Keratinocyte (primary cell): Measurements from ENCODE around the gene VWC2L. TPM values are rescaled to one million over a fixed set of nuclear protein-coding genes. Genes with fewer than 3 reads are reported as not detected.

ENCODE experiments used
- DNase-seq: peaks from one replicate; pipeline ENCODE4 v3.0.0-alpha.2; 2011; ENCODE audit warnings: low read depth, missing footprints, low spot score
- FAIRE-seq: peaks from 2 replicates; lab custom pipeline; 2011; peaks lifted over from hg19 to GRCh38; lab: Jason Lieb, UNC
- H2AFZ ChIP-seq: 2 replicates; pipeline ENCODE4 v1.6.0; 2012; ENCODE audit warnings: low read length, control low read depth, inconsistent platforms; ENCODE audit not compliant: control insufficient read depth
- H3K27ac ChIP-seq: 2 replicates; pipeline ENCODE4 v1.5.1; 2011; ENCODE audit warnings: low read length; ENCODE audit not compliant: control insufficient read depth, insufficient read depth
- H3K27me3 ChIP-seq: 3 replicates; pipeline ENCODE4 v1.6.0; 2011; ENCODE audit warnings: low read length; ENCODE audit not compliant: control insufficient read depth, insufficient read depth; ENCODE audit errors: extremely low read depth
- H3K36me3 ChIP-seq, 2 experiments: 2 replicates in 1 of 2; 3 replicates in 1 of 2; pipeline ENCODE4 v1.5.1; 2011; ENCODE audit warnings: low read length in 2 of 2, mild to moderate bottlenecking in 1 of 2; ENCODE audit not compliant: control insufficient read depth in 2 of 2, insufficient read depth in 2 of 2; ENCODE audit errors: extremely low read depth in 1 of 2
- H3K4me1 ChIP-seq: 3 replicates; pipeline ENCODE4 v1.5.1; 2011; ENCODE audit warnings: low read length; ENCODE audit not compliant: control insufficient read depth, insufficient read depth; ENCODE audit errors: extremely low read depth
- H3K4me2 ChIP-seq: 3 replicates; pipeline ENCODE4 v1.6.0; 2011; ENCODE audit warnings: low read depth, low read length; ENCODE audit not compliant: control insufficient read depth, insufficient read depth; ENCODE audit errors: extremely low read depth
- H3K4me3 ChIP-seq, 3 experiments: fragments of 200-600 bp in 1 of 3; sonication (generic) in 1 of 3; 2 replicates in 2 of 3; 3 replicates in 1 of 3; pipeline ENCODE4 v1.5.1; 2011 to 2016; ENCODE audit warnings: low read length in 3 of 3, mild to moderate bottlenecking in 3 of 3, control low read depth in 2 of 3, inconsistent platforms in 1 of 3, low read depth in 1 of 3, mixed read lengths in 1 of 3, mixed run types in 1 of 3, moderate library complexity in 1 of 3; ENCODE audit not compliant: control insufficient read depth in 2 of 3, insufficient read depth in 2 of 3; ENCODE audit errors: extremely low read depth in 1 of 3
- H3K79me2 ChIP-seq: 2 replicates; pipeline ENCODE4 v1.6.0; 2012; ENCODE audit warnings: low read length; ENCODE audit not compliant: control insufficient read depth, insufficient read depth
- H3K9ac ChIP-seq: 3 replicates; pipeline ENCODE4 v1.6.0; 2011; ENCODE audit warnings: low read length; ENCODE audit not compliant: control insufficient read depth, insufficient read depth; ENCODE audit errors: extremely low read depth
- H3K9me1 ChIP-seq: 3 replicates; pipeline ENCODE4 v1.6.0; 2011; ENCODE audit warnings: low read length; ENCODE audit not compliant: control insufficient read depth, insufficient read depth; ENCODE audit errors: extremely low read depth
- H3K9me3 ChIP-seq: 2 replicates; pipeline ENCODE4 v1.5.1; 2012; ENCODE audit warnings: low read depth, low read length; ENCODE audit not compliant: control insufficient read depth
- H4K20me1 ChIP-seq: 3 replicates; pipeline ENCODE4 v1.6.0; 2011; ENCODE audit warnings: low read length; ENCODE audit not compliant: control insufficient read depth, insufficient read depth; ENCODE audit errors: extremely low read depth
- EZH2 ChIP-seq: IDR thresholded peaks from one replicate; pipeline ENCODE4 v1.6.1; 2012; ENCODE audit warnings: inconsistent platforms, mild to moderate bottlenecking, low read length, moderate library complexity
- dilution Hi-C: fragments of 300-500 bp; cut with MboI; formaldehyde crosslinking; loops from one replicate; pipeline ENCODE4 v1.7.0; 2020; ENCODE audit warnings: low sequenced_read_pairs; ENCODE audit not compliant: extremely low pct_ligation_motif_present
- polyA plus RNA-seq, 5 experiments: library from polyadenylated mRNA; depleted of rRNA in 3 of 5; stranded (reverse) in 3 of 5; stranded (forward) in 1 of 5; unstranded in 1 of 5; fragments of >200 nt; gene quantifications; 1 replicate in 1 of 5; 2 replicates in 3 of 5; 3 replicates in 1 of 5; pipeline versions ENCODE4 v1.2.1 to v1.2.3, GENCODE V29; 2011 to 2012; ENCODE audit warnings: missing spikeins in 2 of 5, low read depth in 1 of 5, low replicate concordance in 1 of 5
- TF ChIP-seq, protein P1 (sequence below), 3 experiments: IDR thresholded peaks in 1 of 3; conservative IDR thresholded peaks in 1 of 3; optimal IDR thresholded peaks in 1 of 3; 2 replicates in 2 of 3; 3 replicates in 1 of 3; pipeline versions ENCODE3 to v1.5.1; 2011; ENCODE audit warnings: low read length in 3 of 3, mild to moderate bottlenecking in 3 of 3, moderate library complexity in 2 of 3, control low read depth in 1 of 3, inconsistent platforms in 1 of 3; ENCODE audit not compliant: insufficient read depth in 2 of 3; ENCODE audit errors: extremely low read depth in 1 of 3

The VWC2L gene
- polyA plus RNA-seq, 1 donor (not counting 4 experiments of a cell fraction or from before 2014, with no cell fraction given) = not detected

- no peaks in the 10 kb centered on the region for H3K9me1 ChIP-seq
- TF ChIP-seq, protein P1, sequence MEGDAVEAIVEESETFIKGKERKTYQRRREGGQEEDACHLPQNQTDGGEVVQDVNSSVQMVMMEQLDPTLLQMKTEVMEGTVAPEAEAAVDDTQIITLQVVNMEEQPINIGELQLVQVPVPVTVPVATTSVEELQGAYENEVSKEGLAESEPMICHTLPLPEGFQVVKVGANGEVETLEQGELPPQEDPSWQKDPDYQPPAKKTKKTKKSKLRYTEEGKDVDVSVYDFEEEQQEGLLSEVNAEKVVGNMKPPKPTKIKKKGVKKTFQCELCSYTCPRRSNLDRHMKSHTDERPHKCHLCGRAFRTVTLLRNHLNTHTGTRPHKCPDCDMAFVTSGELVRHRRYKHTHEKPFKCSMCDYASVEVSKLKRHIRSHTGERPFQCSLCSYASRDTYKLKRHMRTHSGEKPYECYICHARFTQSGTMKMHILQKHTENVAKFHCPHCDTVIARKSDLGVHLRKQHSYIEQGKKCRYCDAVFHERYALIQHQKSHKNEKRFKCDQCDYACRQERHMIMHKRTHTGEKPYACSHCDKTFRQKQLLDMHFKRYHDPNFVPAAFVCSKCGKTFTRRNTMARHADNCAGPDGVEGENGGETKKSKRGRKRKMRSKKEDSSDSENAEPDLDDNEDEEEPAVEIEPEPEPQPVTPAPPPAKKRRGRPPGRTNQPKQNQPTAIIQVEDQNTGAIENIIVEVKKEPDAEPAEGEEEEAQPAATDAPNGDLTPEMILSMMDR (optimal IDR thresholded peaks at IDR 0.05 in 1 of 3, IDR thresholded peaks at IDR 0.05 in 1 of 3, conservative IDR thresholded peaks at IDR 0.05 in 1 of 3; ENCODE audit: extremely low read depth in 1 of 3, insufficient read depth in 2 of 3, low read length in 3 of 3) = no peak
- no peak for TF ChIP-seq EZH2
- no peak overlapping the region for H3K4me3 ChIP-seq
- no peak overlapping the region for H2AFZ ChIP-seq
- DNase-seq (no peak), FAIRE-seq (no peak)
- H3K9me3 ChIP-seq = no peaks in the 10 kb centered on the region
- no peak overlapping the region for H3K27ac ChIP-seq
- no peak overlapping the region for H3K9ac ChIP-seq
- dilution Hi-C loops = no loop called here
- H3K4me1 ChIP-seq = peaks cover 4% of the 10 kb centered on the region
- H3K79me2 ChIP-seq = no peaks in the 10 kb centered on the region
- no peak overlapping the region for H3K4me2 ChIP-seq
- no peaks in the 10 kb centered on the region for H3K27me3 ChIP-seq
- no peaks in the 10 kb centered on the region for H4K20me1 ChIP-seq
- H3K36me3 ChIP-seq = no peaks in the 10 kb centered on the region
Measured at GRCh38 chr2:214577769-214578168, 166.9 kb downstream of the VWC2L start.

DNA sequence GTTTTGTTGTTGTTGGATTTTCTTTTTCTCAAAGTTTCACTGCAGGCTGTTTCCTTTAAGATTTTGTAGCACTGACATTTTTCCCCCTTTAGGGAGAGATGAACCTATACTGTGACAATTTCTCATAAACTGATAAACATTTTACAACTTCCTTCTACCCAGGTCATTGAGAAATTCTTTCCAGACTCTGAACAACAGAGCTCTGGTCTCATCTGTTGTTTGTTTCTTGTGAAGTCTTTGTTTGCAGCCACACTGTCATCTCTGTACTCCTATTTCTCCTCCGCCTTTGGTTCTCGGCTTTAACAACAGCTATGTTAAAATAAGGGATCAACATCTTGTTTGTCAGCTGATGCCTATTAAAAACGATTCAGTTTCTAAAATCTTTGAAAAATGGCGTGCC lies 167.6 kb downstream of the VWC2L start:
- Histone ChIP-seq H3K9ac (no peak overlapping the region), H3K79me2 (no peaks in the 10 kb centered on the region), H3K9me1 (no peaks in the 10 kb centered on the region), H3K9me3 (no peaks in the 10 kb centered on the region), H3K4me1 (peaks cover 4% of the 10 kb centered on the region), H3K27ac (no peak overlapping the region), H3K4me2 (no peak overlapping the region), H3K36me3 (no peaks in the 10 kb centered on the region), H3K27me3 (no peaks in the 10 kb centered on the region), H4K20me1 (no peaks in the 10 kb centered on the region), H3K4me3 (no peak overlapping the region), H2AFZ (no peak overlapping the region)
- TF ChIP-seq EZH2 = no peak
- TF ChIP-seq, protein P1 (optimal IDR thresholded peaks at IDR 0.05 in 1 of 3, IDR thresholded peaks at IDR 0.05 in 1 of 3, conservative IDR thresholded peaks at IDR 0.05 in 1 of 3; ENCODE audit: extremely low read depth in 1 of 3, insufficient read depth in 2 of 3, low read length in 3 of 3) = no peak
- DNase-seq = no peak
- no peak for FAIRE-seq
- dilution Hi-C loops = no loop called here
